Measurements from ENCODE around the gene AFAP1L1.

AFAP1L1 gene

DNA sequence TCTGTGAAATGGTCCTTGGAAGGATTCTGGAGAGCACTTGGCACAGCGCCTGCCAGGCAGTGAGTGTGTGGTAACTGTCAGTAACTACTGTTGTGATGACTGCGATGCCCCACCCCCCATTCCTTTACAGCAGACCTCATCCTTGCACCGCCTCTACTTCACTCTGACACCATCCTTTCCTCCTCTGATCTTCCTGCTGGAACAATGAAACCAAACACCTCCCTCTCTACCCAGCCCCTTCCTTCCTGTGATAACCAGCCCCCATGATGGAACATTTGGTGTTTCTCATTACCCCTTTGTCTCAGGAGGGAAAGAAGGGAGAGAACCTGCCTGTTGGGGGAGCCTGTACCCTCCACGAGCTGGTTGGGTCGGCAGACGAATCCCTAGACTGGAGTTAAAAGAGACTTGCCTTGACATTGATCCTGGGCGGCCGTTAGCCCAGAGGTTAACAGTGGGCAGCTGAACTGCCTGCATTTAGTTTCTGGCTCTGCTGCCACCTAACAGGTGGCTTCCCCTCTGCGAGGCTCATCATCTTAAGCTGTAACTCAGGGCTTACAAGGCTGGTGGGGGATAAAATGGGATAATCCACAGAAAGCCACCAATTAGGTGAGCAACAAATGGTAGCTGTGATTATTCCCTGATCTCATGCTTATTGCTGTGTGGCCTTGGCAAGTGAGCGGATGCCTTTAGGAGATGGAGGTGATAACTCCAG, 39.4 kb downstream of the AFAP1L1 start:
- Mint-ChIP-seq H3K27ac (no peak overlapping the region), H3K4me1 (peaks cover 3% of the 10 kb centered on the region), H3K36me3 (no peaks in the 10 kb centered on the region), H3K9me3 (no peaks in the 10 kb centered on the region), H3K4me3 (no peak overlapping the region), H3K27me3 (no peaks in the 10 kb centered on the region)

DNA sequence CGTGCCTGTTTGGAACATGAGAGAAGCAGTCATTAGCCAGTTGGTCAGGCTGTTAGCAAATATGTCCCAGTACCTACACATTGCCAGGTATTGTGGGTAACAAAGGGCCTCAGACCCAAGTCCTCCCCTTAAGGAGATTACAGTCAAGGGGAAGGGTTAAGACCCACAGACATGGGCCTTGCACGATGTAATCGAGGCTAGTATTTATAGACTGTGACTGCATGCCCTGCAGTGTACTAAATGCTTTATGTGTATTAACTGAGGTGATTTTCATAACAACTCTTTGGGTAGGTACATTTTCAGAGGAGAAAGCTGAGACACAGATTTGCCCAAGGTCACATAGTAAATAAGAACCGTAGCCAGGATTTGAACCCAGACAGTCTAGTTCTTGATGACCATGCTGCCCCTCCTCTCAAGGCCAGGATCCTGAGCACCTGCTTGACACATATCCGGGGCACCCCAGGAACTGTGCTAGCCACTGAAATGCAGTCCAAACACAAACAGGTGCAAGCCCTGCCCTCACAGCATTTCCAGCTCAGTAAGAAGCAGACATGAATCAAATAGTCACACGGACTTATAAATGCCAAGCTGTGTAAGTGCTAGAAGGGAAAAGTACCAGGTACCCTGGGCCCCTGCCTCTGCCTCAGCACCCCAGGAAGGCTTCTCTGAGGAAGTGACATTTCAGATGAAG, 41.6 kb downstream of the AFAP1L1 start:
- Mint-ChIP-seq H3K27ac (no peak overlapping the region), H3K4me3 (no peak overlapping the region), H3K36me3 (no peaks in the 10 kb centered on the region), H3K9me3 (no peaks in the 10 kb centered on the region), H3K27me3 (no peaks in the 10 kb centered on the region), H3K4me1 (peaks cover 8% of the 10 kb centered on the region)

DNA sequence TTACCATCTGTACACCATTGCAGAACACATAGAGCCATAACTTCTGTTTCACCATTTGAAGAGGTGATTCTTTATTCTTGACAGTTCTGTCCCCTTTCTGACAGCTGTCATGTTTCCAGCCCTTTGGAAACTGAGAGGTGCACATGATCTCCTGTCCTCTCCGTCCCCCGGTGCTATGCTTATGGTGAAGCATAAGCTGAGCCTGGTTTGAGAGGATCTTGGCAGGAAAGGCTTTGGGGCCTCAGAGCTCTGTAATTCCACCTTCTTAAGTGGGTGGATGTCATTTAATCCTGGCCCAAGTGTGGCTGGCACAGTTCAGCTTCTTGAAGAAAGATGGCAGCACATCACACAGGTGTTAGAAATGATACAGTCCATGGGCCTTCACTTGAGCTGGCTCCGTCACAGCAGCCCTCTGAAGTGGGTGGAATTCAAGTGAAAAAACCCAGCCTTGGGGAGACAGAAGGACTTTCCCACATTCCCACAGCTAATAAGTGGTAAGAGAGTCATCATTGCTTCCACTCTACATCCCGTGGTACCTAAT, 43.0 kb downstream of the AFAP1L1 start:
- Mint-ChIP-seq H3K27me3 (no peaks in the 10 kb centered on the region), H3K36me3 (no peaks in the 10 kb centered on the region), H3K9me3 (no peaks in the 10 kb centered on the region), H3K4me1 (peaks cover 8% of the 10 kb centered on the region), H3K4me3 (no peak overlapping the region), H3K27ac (no peak overlapping the region)

DNA sequence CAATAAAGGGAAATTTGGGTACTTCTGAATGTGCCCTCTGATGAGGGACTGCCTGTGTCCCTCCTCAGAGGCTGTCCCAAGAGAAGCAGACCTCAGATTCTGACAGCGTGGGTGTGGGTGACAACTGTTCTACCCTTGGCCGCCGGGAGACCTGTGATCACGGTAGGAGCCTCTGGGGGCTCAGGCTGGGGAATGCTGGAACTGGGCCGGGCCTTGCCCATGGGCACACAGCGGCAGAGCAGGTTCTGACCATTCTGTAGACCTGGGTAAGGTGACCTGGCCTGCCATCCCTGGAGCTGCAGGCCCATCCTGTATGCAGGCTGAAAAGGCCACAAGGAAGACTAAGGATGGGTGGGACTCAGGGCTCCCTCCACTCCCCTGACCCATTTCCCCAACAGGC, 44.1 kb downstream of the AFAP1L1 start:
- no peaks in the 10 kb centered on the region for H3K9me3 Mint-ChIP-seq
- no peak overlapping the region for H3K4me3 Mint-ChIP-seq
- peaks cover 8% of the 10 kb centered on the region for H3K4me1 Mint-ChIP-seq
- H3K36me3 Mint-ChIP-seq, result no peaks in the 10 kb centered on the region
- no peaks in the 10 kb centered on the region for H3K27me3 Mint-ChIP-seq
- H3K27ac Mint-ChIP-seq, result no peak overlapping the region

DNA sequence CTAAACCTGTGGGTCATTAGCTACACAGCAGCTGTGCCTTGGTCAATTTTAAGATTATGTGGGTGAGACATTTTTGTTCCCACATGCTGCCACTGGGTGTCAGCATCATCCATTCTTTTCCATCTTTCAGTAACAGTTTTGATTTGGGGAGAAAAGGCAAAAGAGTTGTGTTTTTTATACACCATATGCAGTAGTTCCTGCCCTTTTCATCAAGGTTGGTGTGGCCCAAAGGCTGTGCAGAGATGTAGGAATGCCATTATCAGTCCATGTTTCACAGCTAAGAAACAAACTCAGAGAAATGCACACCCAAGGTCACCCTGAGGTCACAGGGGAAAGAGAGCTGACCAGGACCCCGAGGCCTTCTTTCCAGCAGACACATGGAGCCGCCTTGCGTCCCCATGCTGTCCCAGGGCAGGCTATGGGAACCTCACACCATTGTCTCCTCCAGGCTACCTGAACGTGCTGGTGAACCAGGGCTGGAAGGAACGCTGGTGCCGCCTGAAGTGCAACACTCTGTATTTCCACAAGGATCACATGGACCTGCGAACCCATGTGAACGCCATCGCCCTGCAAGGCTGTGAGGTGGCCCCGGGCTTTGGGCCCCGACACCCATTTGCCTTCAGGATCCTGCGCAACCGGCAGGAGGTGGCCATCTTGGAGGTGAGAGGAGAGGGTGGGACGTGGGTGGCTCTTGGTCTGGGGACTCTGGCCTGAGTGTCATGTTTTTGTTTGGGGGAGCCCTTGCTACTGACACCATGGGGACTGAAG, 45.8 kb downstream of the AFAP1L1 start:
- Mint-ChIP-seq H3K27ac (no peak overlapping the region), H3K27me3 (no peaks in the 10 kb centered on the region)

DNA sequence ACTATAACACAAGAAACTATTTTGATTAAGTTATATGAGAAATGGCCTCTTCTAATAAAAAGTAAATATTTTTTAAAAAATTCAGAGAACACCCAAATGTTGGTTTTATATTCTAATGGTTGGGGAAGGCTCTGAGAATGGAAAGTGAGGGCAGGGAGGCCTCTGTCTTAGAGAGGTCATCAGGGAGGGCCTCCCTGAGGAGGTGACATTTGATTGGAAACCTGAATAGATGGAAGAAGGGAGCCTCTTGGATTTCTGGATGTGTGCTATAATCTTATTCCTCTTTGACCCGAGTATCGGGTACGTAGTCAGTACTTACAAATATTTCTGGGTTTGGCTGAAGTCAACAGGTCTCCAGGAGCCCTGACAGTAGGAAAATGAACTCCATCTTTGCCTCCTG, 47.5 kb downstream of the AFAP1L1 start:
- Mint-ChIP-seq H3K9me3 (no peaks in the 10 kb centered on the region), H3K27me3 (no peaks in the 10 kb centered on the region), H3K27ac (no peak overlapping the region), H3K36me3 (no peaks in the 10 kb centered on the region), H3K4me3 (no peak overlapping the region), H3K4me1 (peaks cover 4% of the 10 kb centered on the region)

More for the DNA sequence above, 45.8 kb downstream of the AFAP1L1 start:
- no peak overlapping the region for H3K4me3 Mint-ChIP-seq
- H3K9me3 Mint-ChIP-seq, result no peaks in the 10 kb centered on the region
- H3K36me3 Mint-ChIP-seq, result no peaks in the 10 kb centered on the region
- H3K4me1 Mint-ChIP-seq, result peaks cover 4% of the 10 kb centered on the region

DNA sequence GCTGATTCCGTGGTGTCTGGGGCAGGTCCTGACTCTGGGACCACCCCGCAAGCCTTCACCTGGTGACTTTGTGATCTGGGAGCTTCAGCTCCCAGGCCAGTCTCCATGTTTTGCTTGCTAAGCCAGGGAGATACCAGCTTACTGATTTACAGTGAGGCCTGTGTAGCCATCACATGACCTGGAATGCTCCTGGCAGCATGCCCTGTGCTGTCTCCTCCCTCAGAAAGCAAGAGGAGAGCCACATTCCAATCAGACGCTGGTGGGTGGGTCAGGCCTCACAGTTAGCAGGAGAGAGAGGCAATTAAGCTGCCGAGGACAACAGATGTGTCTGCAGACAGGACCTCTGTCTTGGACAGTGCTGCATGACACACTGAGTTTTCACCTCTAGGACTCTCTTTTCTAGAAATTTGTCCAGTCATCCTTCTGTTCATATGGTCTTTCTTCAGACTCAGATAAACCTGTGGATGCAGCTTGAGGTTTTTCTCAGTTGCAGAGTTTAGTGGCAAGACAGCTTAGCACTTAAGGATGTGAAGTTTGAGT, 49.2 kb downstream of the AFAP1L1 start:
- Mint-ChIP-seq H3K36me3 (peaks cover 1% of the 10 kb centered on the region), H3K4me3 (no peak overlapping the region), H3K27ac (no peak overlapping the region), H3K9me3 (no peaks in the 10 kb centered on the region), H3K27me3 (no peaks in the 10 kb centered on the region), H3K4me1 (peaks cover 4% of the 10 kb centered on the region)

DNA sequence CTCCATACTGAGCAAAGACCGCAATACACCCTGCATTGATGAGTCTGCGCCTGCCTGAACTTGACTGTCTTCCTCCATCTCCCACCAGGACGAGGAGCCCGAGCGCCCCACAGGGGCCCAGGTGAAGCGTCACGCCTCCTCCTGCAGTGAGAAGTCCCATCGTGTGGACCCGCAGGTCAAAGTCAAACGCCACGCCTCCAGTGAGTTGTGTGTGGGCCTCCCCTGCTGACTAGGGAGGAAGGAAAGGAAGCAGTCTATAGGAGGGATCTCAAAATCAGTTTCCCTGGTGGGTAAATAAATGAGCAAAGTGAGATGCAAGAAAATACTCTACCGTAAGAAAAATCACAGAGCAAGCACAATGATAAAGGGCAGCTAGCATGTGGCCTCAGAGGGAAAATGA, 50.9 kb downstream of the AFAP1L1 start:
- Mint-ChIP-seq H3K36me3 (peaks cover 1% of the 10 kb centered on the region), H3K4me3 (no peak overlapping the region), H3K4me1 (no peaks in the 10 kb centered on the region), H3K27ac (no peak overlapping the region), H3K9me3 (no peaks in the 10 kb centered on the region), H3K27me3 (no peaks in the 10 kb centered on the region)

DNA sequence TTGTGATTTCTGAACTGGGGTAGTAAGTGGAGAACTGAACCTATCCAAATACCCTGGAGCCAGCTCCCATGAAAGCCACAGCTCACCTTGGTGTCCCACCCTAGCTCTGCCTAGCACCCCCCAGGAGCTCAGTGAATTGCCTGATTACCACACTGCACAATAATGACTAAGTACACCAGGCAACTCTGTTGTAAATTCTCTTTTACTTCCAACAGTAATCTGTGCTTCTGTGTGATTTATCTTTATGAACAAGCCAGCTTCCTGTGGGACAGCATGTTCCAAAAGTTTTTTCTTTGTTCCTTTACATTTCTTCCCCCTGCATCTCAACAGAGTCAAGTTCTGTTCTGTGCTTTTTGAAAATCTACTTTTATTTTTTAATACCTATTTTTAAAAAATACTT, 51.6 kb downstream of the AFAP1L1 start:
- H3K27ac Mint-ChIP-seq, result no peak overlapping the region

DNA sequence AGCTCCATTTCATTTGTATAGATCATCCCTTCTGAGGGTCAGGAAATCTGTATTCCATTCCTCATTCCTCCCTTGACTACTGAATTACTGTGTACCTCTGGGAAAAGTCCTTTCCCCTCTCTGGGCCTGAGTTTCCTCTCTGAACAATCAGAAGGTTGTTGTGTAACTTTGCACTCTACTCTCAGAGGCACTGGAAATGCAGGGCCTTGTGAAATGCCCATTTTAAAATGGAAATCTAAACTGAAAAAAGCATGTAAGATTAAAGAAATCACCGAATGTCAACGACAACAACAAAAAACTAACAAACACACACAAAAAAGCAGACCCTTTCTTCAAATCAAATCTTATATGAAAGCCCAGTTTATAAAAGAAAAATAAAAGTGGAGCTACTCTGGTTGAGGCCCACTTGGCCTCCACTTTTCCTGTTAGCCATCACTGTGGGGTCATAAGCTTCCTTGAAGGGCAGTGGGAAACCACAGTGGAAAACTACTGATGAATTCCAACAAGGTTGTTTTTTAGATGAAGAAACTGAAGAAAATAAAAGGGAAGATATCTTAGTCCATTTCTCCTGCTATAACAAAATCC, 52.1 kb downstream of the AFAP1L1 start:
- no peak overlapping the region for H3K4me3 Mint-ChIP-seq
- no peaks in the 10 kb centered on the region for H3K9me3 Mint-ChIP-seq
- H3K27ac Mint-ChIP-seq, result no peak overlapping the region
- no peaks in the 10 kb centered on the region for H3K4me1 Mint-ChIP-seq
- peaks cover 1% of the 10 kb centered on the region for H3K36me3 Mint-ChIP-seq
- no peaks in the 10 kb centered on the region for H3K27me3 Mint-ChIP-seq

More for the DNA sequence above, 51.6 kb downstream of the AFAP1L1 start:
- H3K9me3 Mint-ChIP-seq, result no peaks in the 10 kb centered on the region
- H3K4me1 Mint-ChIP-seq, result no peaks in the 10 kb centered on the region
- H3K4me3 Mint-ChIP-seq, result no peak overlapping the region
- peaks cover 1% of the 10 kb centered on the region for H3K36me3 Mint-ChIP-seq
- no peaks in the 10 kb centered on the region for H3K27me3 Mint-ChIP-seq

DNA sequence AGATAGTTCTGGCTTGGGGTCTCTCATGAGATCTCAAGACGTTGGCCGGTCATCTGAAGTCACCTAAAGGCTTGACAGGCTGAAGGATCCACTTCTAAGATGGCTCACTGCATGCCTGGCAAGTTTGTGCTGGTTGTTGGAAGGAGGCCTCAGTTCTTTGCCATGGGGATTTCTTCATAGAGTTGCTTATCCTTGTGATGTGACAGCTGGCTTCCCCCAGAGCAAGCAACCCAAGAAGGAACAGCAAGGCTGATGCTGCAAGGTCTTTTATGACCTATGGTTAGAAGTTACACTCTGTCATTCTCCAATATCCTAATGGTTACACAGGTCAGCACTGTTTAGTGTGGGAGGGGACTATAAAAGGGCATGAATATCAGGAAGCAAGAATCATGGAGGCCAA, 53.0 kb downstream of the AFAP1L1 start:
- Mint-ChIP-seq H3K4me1 (no peaks in the 10 kb centered on the region), H3K9me3 (no peaks in the 10 kb centered on the region), H3K27ac (no peak overlapping the region), H3K36me3 (peaks cover 1% of the 10 kb centered on the region), H3K4me3 (no peak overlapping the region), H3K27me3 (no peaks in the 10 kb centered on the region)

DNA sequence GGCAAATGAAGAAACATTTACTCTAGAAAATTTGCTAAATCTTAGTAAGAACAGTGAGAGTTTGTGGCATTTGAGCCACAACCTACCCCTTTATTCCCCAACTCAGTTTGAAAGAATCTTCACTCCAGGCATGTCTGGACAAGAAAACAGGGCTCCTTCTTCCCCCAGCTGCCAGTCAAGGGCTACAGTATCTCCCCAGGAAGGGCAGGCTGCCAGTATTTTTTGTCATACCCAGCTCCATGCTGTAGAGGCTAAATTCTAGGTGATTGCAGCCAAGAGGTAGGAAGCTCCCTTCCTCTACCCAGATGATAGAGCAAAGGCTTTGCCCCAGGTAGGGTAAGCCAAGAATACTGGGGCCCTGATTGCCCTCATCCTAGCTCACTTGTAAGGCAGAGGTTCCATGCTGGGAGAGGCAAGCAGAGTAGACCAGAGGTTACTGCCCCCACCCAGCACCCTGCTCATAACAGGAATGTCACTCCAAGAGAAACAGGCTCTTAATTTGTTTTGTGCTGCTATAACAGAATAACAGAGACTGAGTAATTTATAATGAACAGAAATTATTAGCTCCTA, 53.6 kb downstream of the AFAP1L1 start:
- Mint-ChIP-seq H3K27me3 (no peaks in the 10 kb centered on the region), H3K9me3 (no peaks in the 10 kb centered on the region), H3K4me1 (no peaks in the 10 kb centered on the region), H3K4me3 (no peak overlapping the region), H3K36me3 (peaks cover 1% of the 10 kb centered on the region), H3K27ac (no peak overlapping the region)

DNA sequence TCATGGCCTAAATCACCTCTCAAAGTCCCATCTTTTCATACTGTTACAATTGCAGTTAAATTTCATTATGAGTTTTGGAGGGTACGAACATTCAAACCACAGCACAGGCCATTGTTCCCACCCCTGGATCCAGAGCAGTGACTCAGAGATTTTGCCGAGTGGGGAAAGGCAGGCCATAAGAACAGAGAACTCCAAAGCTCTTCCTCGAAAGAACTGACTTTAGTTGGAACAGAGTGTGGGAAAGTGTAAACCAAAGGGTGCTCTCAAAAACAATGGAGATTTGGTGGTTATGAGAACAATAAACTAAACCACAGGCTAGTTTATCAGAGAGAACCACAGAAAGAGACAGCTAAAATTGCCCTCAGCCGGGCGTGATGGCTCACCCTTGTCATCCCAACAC, 54.2 kb downstream of the AFAP1L1 start:
- Mint-ChIP-seq H3K36me3 (peaks cover 1% of the 10 kb centered on the region), H3K27me3 (no peaks in the 10 kb centered on the region), H3K4me3 (no peak overlapping the region), H3K4me1 (no peaks in the 10 kb centered on the region), H3K27ac (no peak overlapping the region), H3K9me3 (no peaks in the 10 kb centered on the region)

DNA sequence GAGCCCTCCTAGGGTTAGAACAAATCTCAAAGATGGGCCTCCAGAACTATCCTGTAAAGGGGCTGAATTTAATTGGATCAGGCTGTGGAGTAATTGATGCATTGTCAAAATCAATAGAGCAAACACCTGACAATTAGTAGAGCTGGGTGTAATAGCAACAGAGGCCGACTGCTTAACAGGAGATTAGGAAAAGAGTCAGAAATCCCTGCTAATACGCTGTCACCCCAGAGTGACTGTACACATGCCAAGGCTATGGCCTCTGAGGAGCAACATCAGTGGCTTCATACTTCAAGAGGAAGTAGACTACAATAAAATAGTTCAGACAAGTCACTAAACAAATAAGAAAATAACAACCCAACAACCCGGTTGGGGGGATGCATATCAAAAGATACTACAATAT, 55.0 kb downstream of the AFAP1L1 start:
- H3K27me3 Mint-ChIP-seq, result no peaks in the 10 kb centered on the region
- H3K4me3 Mint-ChIP-seq, result no peak overlapping the region
- H3K27ac Mint-ChIP-seq, result no peak overlapping the region
- H3K9me3 Mint-ChIP-seq, result no peaks in the 10 kb centered on the region
- H3K36me3 Mint-ChIP-seq, result peaks cover 1% of the 10 kb centered on the region
- H3K4me1 Mint-ChIP-seq, result no peaks in the 10 kb centered on the region

DNA sequence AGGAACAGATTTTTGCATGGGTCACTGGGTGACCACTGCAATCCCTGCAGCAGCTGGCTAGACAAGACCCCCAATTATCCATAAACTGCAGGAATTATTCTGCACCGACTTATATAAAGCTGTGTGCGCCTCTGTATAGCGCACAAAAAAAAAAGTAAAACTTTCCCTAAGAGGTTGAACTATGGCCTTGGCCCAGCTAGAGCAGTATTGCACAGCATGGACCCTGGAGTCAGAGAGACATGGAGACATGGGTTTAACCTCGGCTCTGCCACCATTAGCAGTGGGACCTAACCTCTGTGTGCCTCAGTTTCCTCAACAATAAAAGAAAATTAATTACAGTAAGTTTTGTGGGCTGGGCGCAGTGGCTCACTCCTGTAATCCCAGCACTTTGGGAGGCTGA, 56.5 kb downstream of the AFAP1L1 start:
- Mint-ChIP-seq H3K4me3 (no peak overlapping the region), H3K27me3 (no peaks in the 10 kb centered on the region), H3K27ac (no peak overlapping the region), H3K4me1 (no peaks in the 10 kb centered on the region), H3K36me3 (peaks cover 1% of the 10 kb centered on the region), H3K9me3 (no peaks in the 10 kb centered on the region)

Data from activated naive CD4-positive, alpha-beta T cell treated with anti-CD3 and anti-CD28 coated beads, Interleukin-2, amount 50 U/mL, for 24 hours (primary cell).